Glutamatergic neuron (in vitro differentiated cells): Measurements from ENCODE around the gene KRT7. TPM values are rescaled to one million over a fixed set of nuclear protein-coding genes. Genes with fewer than 3 reads are reported as not detected.
A peak's percentile ranks its signal among the peaks of the same experiment; 100 is the strongest.

ENCODE experiments used
- DNase-seq: peaks from one replicate; pipeline ENCODE4 v3.0.0; 2022
- H3K27ac Mint-ChIP-seq: one replicate; pipeline ENCODE4 v1.8.0; 2020; ENCODE audit warnings: mild to moderate bottlenecking, mixed read lengths, inconsistent platforms; ENCODE audit not compliant: unreplicated experiment
- H3K27me3 Mint-ChIP-seq: one replicate; pipeline ENCODE4 v1.8.0; 2020; ENCODE audit warnings: mild to moderate bottlenecking, moderate library complexity, mixed read lengths, inconsistent platforms; ENCODE audit not compliant: unreplicated experiment
- H3K36me3 Mint-ChIP-seq: one replicate; pipeline ENCODE4 v1.8.0; 2020; ENCODE audit warnings: mild to moderate bottlenecking, mixed read lengths, inconsistent platforms; ENCODE audit not compliant: unreplicated experiment
- H3K4me1 Mint-ChIP-seq: one replicate; pipeline ENCODE4 v1.8.0; 2020; ENCODE audit warnings: mild to moderate bottlenecking, low read depth, mixed read lengths, inconsistent platforms; ENCODE audit not compliant: unreplicated experiment
- H3K4me3 Mint-ChIP-seq: one replicate; pipeline ENCODE4 v1.8.0; 2020; ENCODE audit warnings: mild to moderate bottlenecking, mixed read lengths, inconsistent platforms; ENCODE audit not compliant: unreplicated experiment
- H3K9me3 Mint-ChIP-seq: one replicate; pipeline ENCODE4 v1.8.0; 2020; ENCODE audit warnings: mild to moderate bottlenecking, moderate library complexity, mixed read lengths, inconsistent platforms; ENCODE audit not compliant: unreplicated experiment
- CTCF ChIP-seq: fragments of 200-600 bp; sonication (generic); IDR thresholded peaks from one replicate; pipeline ENCODE4 v1.5.0; 2021; ENCODE audit not compliant: partially characterized antibody, unreplicated experiment
- total RNA-seq: library from RNA; stranded (reverse); fragmentation: NEBNext Ultra II Directional; extraction: Animal tissue kit (Norgen Biotek cat#: 25700); gene quantifications from one replicate; pipeline ENCODE4 v1.2.1, GENCODE V29; 2021; ENCODE audit not compliant: unreplicated experiment

Gene KRT7
- total RNA-seq, 1 donor from 2014 or later: not detected

- H3K9me3 Mint-ChIP-seq: no peaks in the 10 kb centered on the region
Measured at GRCh38 chr12:52208424-52209165, 24.4 kb upstream of the KRT7 start.

GRCh38 chr12:52209321-52209720, 23.7 kb upstream of the KRT7 start:
- H3K4me1 Mint-ChIP-seq: no peaks in the 10 kb centered on the region
- no peaks in the 10 kb centered on the region for H3K36me3 Mint-ChIP-seq
- no peak for TF ChIP-seq CTCF
- H3K9me3 Mint-ChIP-seq: peaks cover 2% of the 10 kb centered on the region
- DNase-seq: peak; percentile 11
- H3K27me3 Mint-ChIP-seq: peaks cover 7% of the 10 kb centered on the region
- H3K4me3 Mint-ChIP-seq: no peak overlapping the region
- no peak overlapping the region for H3K27ac Mint-ChIP-seq

More at GRCh38 chr12:52208424-52209165, 24.4 kb upstream of the KRT7 start:
- Mint-ChIP-seq H3K27me3 (peaks cover 7% of the 10 kb centered on the region), H3K4me1 (no peaks in the 10 kb centered on the region), H3K36me3 (no peaks in the 10 kb centered on the region), H3K4me3 (no peak overlapping the region), H3K27ac (no peak overlapping the region)
- no peak for TF ChIP-seq CTCF
- DNase-seq: peak; percentile 14

- peaks cover 11% of the 10 kb centered on the region for H3K27me3 Mint-ChIP-seq
- H3K27ac Mint-ChIP-seq: no peak overlapping the region
- no peak overlapping the region for H3K4me3 Mint-ChIP-seq
- H3K4me1 Mint-ChIP-seq: no peaks in the 10 kb centered on the region
- H3K36me3 Mint-ChIP-seq: no peaks in the 10 kb centered on the region
- peaks cover 2% of the 10 kb centered on the region for H3K9me3 Mint-ChIP-seq
- TF ChIP-seq CTCF: no peak
- no peak for DNase-seq
Measured at GRCh38 chr12:52210186-52210924, 22.7 kb upstream of the KRT7 start.

GRCh38 chr12:52210925-52211650, 22.0 kb upstream of the KRT7 start:
- no peak overlapping the region for H3K27ac Mint-ChIP-seq
- no peak overlapping the region for H3K4me3 Mint-ChIP-seq

More at GRCh38 chr12:52210925-52211650, 22.0 kb upstream of the KRT7 start:
- no peak for TF ChIP-seq CTCF
- no peaks in the 10 kb centered on the region for H3K4me1 Mint-ChIP-seq
- peaks cover 2% of the 10 kb centered on the region for H3K9me3 Mint-ChIP-seq
- no peak for DNase-seq
- H3K36me3 Mint-ChIP-seq: no peaks in the 10 kb centered on the region
- H3K27me3 Mint-ChIP-seq: peaks cover 14% of the 10 kb centered on the region
